Left lung (tissue), 10 donors: Measurements from ENCODE around the gene RBP2. TPM values are rescaled to one million over a fixed set of nuclear protein-coding genes. Genes with fewer than 3 reads are reported as not detected.

Source experiments
- ATAC-seq: fragments of 200-7000 bp; cut with Tn5 transposase; one replicate; pipeline ENCODE4 v1.9.1; 2020; ENCODE audit warnings: moderate library complexity
- DNase-seq, 4 donors: peaks; one replicate each; pipeline ENCODE4 v3.0.0-alpha.2; 2013 to 2020
- H3K27ac ChIP-seq, 2 donors: fragments of 200-600 bp; sonication (generic) in 1 of 2; one replicate each; pipeline versions ENCODE4 v1.5.0 to v1.8.0; 2020 to 2021
- H3K27me3 ChIP-seq, 2 donors: fragments of 200-600 bp; sonication (generic) in 1 of 2; one replicate each; pipeline versions ENCODE4 v1.5.0 to v1.8.0; 2020 to 2021
- H3K36me3 ChIP-seq, 2 donors: fragments of 200-600 bp; sonication (generic) in 1 of 2; one replicate each; pipeline versions ENCODE4 v1.5.0 to v1.8.0; 2020 to 2021
- H3K4me1 ChIP-seq, 2 donors: fragments of 200-600 bp; one replicate each; pipeline ENCODE4 v1.8.0; 2021
- H3K4me3 ChIP-seq, 2 donors: fragments of 200-600 bp; sonication (generic) in 1 of 2; one replicate each; pipeline versions ENCODE4 v1.5.0 to v1.8.0; 2020 to 2021; ENCODE audit warnings: mild to moderate bottlenecking in 1 of 2
- H3K9me3 ChIP-seq, 2 donors: fragments of 200-600 bp; sonication (generic) in 1 of 2; one replicate each; pipeline versions ENCODE4 v1.5.0 to v1.8.0; 2020 to 2021
- CTCF ChIP-seq, 2 donors: fragments of 200-600 bp; sonication (generic) in 1 of 2; IDR thresholded peaks; one replicate each; pipeline versions ENCODE4 v1.5.0 to v1.8.0; 2021; ENCODE audit warnings: antibody characterized with exemption in 2 of 2
- intact Hi-C, 2 donors: fragments of 100-400 bp; cut with DNase I; formaldehyde crosslinking; loops; one replicate each; pipeline versions ENCODE4 v1.11.2 to v1.14.2; 2022
- polyA plus RNA-seq, 6 donors: library from polyadenylated mRNA; unstranded; fragments of 120-200 nt; gene quantifications; one replicate each; pipeline ENCODE4 v1.2.1, GENCODE V29; 2013; ENCODE audit not compliant: insufficient read length in 6 of 6
- total RNA-seq, 2 donors: library from RNA; stranded (reverse); fragmentation: NEBNext Ultra II Directional; extraction: Animal tissue kit (Norgen Biotek cat#: 25700); gene quantifications; one replicate each; pipeline ENCODE4 v1.2.1, GENCODE V29; 2021
- donor health status: DM: no; HTN: yes; CAD: no.
- donor health status: DM: no; HTN: no; CAD: no.

The RBP2 gene
- total and polyA plus RNA-seq, 8 donors: 0.26 to 9.3 (median 0.70) TPM; not detected in 1

GRCh38 chr3:139423232-139423631, 53.1 kb downstream of the RBP2 start:
- intact Hi-C loops: no loop called here
- no peaks in the 10 kb centered on the region for H3K4me1 ChIP-seq

GRCh38 chr3:139421460-139421859, 54.9 kb downstream of the RBP2 start:
- H3K36me3 ChIP-seq: no peaks in the 10 kb centered on the region
- H3K27ac ChIP-seq: no peak overlapping the region
- TF ChIP-seq CTCF (IDR thresholded peaks at IDR 0.05): no peak
- DNase-seq (no peak), ATAC-seq (no peak)
- peaks cover 0 to 13% of the 10 kb centered on the region in 2 donors for H3K9me3 ChIP-seq
- intact Hi-C loops: no loop called here
- no peaks in the 10 kb centered on the region for H3K27me3 ChIP-seq
- H3K4me1 ChIP-seq: no peaks in the 10 kb centered on the region
- no peak overlapping the region for H3K4me3 ChIP-seq

More at GRCh38 chr3:139423232-139423631, 53.1 kb downstream of the RBP2 start:
- Histone ChIP-seq H3K27me3 (no peaks in the 10 kb centered on the region), H3K36me3 (no peaks in the 10 kb centered on the region), H3K4me3 (no peak overlapping the region), H3K9me3 (no peaks in the 10 kb centered on the region), H3K27ac (no peak overlapping the region)
- no peak for TF ChIP-seq CTCF (IDR thresholded peaks at IDR 0.05)
- DNase-seq (no peak), ATAC-seq (no peak)

GRCh38 chr3:139421040-139421439, 55.3 kb downstream of the RBP2 start:
- H3K9me3 ChIP-seq: peaks cover 0 to 15% of the 10 kb centered on the region in 2 donors
- no peak overlapping the region for H3K27ac ChIP-seq
- H3K4me3 ChIP-seq: no peak overlapping the region
- TF ChIP-seq CTCF (IDR thresholded peaks at IDR 0.05): no peak
- DNase-seq (no peak), ATAC-seq (no peak)
- no peaks in the 10 kb centered on the region for H3K36me3 ChIP-seq
- intact Hi-C loops: no loop called here
- no peaks in the 10 kb centered on the region for H3K4me1 ChIP-seq
- no peaks in the 10 kb centered on the region for H3K27me3 ChIP-seq

- intact Hi-C loops: no loop called here
- no peak for DNase-seq
- Histone ChIP-seq H3K4me3 (no peak overlapping the region), H3K27me3 (no peaks in the 10 kb centered on the region), H3K27ac (no peak overlapping the region), H3K36me3 (no peaks in the 10 kb centered on the region), H3K4me1 (no peaks in the 10 kb centered on the region), H3K9me3 (peaks cover 0 to 44% of the 10 kb centered on the region in 2 donors)
- no peak for ATAC-seq
- TF ChIP-seq CTCF (IDR thresholded peaks at IDR 0.05): no peak
Observed at GRCh38 chr3:139418144-139418543, 58.2 kb downstream of the RBP2 start.

- H3K4me3 ChIP-seq: no peak overlapping the region
- peaks cover 0 to 59% of the 10 kb centered on the region in 2 donors for H3K9me3 ChIP-seq
- no peak for TF ChIP-seq CTCF (IDR thresholded peaks at IDR 0.05)
- H3K4me1 ChIP-seq: no peaks in the 10 kb centered on the region
- no peak overlapping the region for H3K27ac ChIP-seq
- no peaks in the 10 kb centered on the region for H3K27me3 ChIP-seq
- no peak for ATAC-seq
- H3K36me3 ChIP-seq: no peaks in the 10 kb centered on the region
- no peak for DNase-seq
- intact Hi-C loops: no loop called here
Observed at GRCh38 chr3:139416275-139416674, 60.0 kb downstream of the RBP2 start.
